HEK293 (cell line): ENCODE results near the gene NCL.

Source experiments
- CTCF ChIA-PET: fragments of 350-600 bp; formaldehyde crosslinking; extraction: SDS; loops from one replicate; lab custom pipeline; 2021; ENCODE audit warnings: antibody characterized with exemption; lab: Yijun Ruan, JAX
- POLR2A ChIA-PET: fragments of 300-600 bp; formaldehyde crosslinking; extraction: SDS; loops from one replicate; lab custom pipeline; 2020; ENCODE audit warnings: antibody characterized with exemption, inconsistent platforms; lab: Yijun Ruan, JAX
- H3K27ac ChIP-seq: fragments of 200-500 bp; sonication (Bioruptor generic); 2 replicates; pipeline ENCODE4 v1.5.1; 2014; ENCODE audit warnings: low read depth, low read length, control low read depth, inconsistent platforms; ENCODE audit errors: extremely low read depth
- H3K36me3 ChIP-seq, 2 experiments: fragments of 200-500 bp in 1 of 2; sonication (Bioruptor generic) in 1 of 2; 1 replicate in 1 of 2; 2 replicates in 1 of 2; pipeline ENCODE4 v1.5.1; 2014 to 2017; ENCODE audit warnings: inconsistent platforms in 2 of 2, low read length in 2 of 2; ENCODE audit not compliant: control insufficient read depth in 2 of 2, insufficient read depth in 1 of 2
- H3K4me1 ChIP-seq: fragments of 200-500 bp; sonication (Bioruptor generic); 2 replicates; pipeline ENCODE4 v1.5.1; 2014; ENCODE audit warnings: mild to moderate bottlenecking, low read length, inconsistent platforms; ENCODE audit not compliant: control insufficient read depth, insufficient read depth
- H3K4me3 ChIP-seq: 2 replicates; pipeline ENCODE4 v1.5.1; 2011; ENCODE audit warnings: low read depth, mild to moderate bottlenecking, control low read depth, low read length, moderate library complexity
- H3K9me3 ChIP-seq: fragments of 200-500 bp; sonication (Bioruptor generic); 2 replicates; pipeline ENCODE4 v1.5.1; 2014; ENCODE audit warnings: low read depth, low read length, inconsistent platforms; ENCODE audit not compliant: control insufficient read depth, insufficient read depth
- BCL11B ChIP-seq: fragments of 450-650 bp; formaldehyde crosslinking; IDR thresholded peaks from 2 replicates; pipeline ENCODE4 v1.5.1; 2016; ENCODE audit warnings: low read depth, missing biosample characterization, missing genetic modification characterization
- KLF8 ChIP-seq: fragments of 450-650 bp; formaldehyde crosslinking; IDR thresholded peaks from 2 replicates; pipeline ENCODE4 v1.5.1; 2016; ENCODE audit warnings: missing biosample characterization, missing genetic modification characterization
- SP3 ChIP-seq: fragments of 450-650 bp; formaldehyde crosslinking; IDR thresholded peaks from 2 replicates; pipeline ENCODE4 v1.5.1; 2016; ENCODE audit warnings: missing biosample characterization, missing genetic modification characterization
- TCF7L2 ChIP-seq: IDR thresholded peaks from 2 replicates; pipeline ENCODE4 v1.6.1; 2011; ENCODE audit warnings: low read depth, mild to moderate bottlenecking, inconsistent platforms, low read length, moderate library complexity, borderline replicate concordance
- ZBTB6 ChIP-seq: fragments of 450-650 bp; formaldehyde crosslinking; IDR thresholded peaks from 2 replicates; pipeline ENCODE4 v1.5.1; 2017; ENCODE audit warnings: missing biosample characterization, missing genetic modification characterization
- ZBTB8A ChIP-seq: fragments of 450-650 bp; formaldehyde crosslinking; IDR thresholded peaks from 2 replicates; pipeline ENCODE4 v1.5.1; 2016; ENCODE audit warnings: missing biosample characterization, missing genetic modification characterization
- ZFHX2 ChIP-seq: fragments of 450-650 bp; formaldehyde crosslinking; conservative IDR thresholded peaks from 2 replicates; pipeline ENCODE4 v1.5.1; 2016; ENCODE audit warnings: missing biosample characterization, missing genetic modification characterization
- ZNF114 ChIP-seq: fragments of 450-650 bp; formaldehyde crosslinking; IDR thresholded peaks from 2 replicates; pipeline ENCODE4 v1.5.0; 2017; ENCODE audit warnings: missing biosample characterization, missing genetic modification characterization
- ZNF133 ChIP-seq: fragments of 450-650 bp; formaldehyde crosslinking; IDR thresholded peaks from 2 replicates; pipeline ENCODE4 v1.5.1; 2016; ENCODE audit warnings: missing biosample characterization, missing genetic modification characterization
- ZNF140 ChIP-seq: fragments of 450-650 bp; formaldehyde crosslinking; IDR thresholded peaks from 2 replicates; pipeline ENCODE4 v1.5.1; 2016; ENCODE audit warnings: missing biosample characterization, missing genetic modification characterization
- ZNF24 ChIP-seq: fragments of 450-650 bp; formaldehyde crosslinking; IDR thresholded peaks from 2 replicates; pipeline ENCODE4 v1.5.1; 2016; ENCODE audit warnings: missing biosample characterization, missing genetic modification characterization
- ZNF26 ChIP-seq: fragments of 450-650 bp; formaldehyde crosslinking; IDR thresholded peaks from 2 replicates; pipeline ENCODE4 v1.5.1; 2016; ENCODE audit warnings: missing biosample characterization, missing genetic modification characterization
- ZNF37A ChIP-seq: fragments of 450-650 bp; IDR thresholded peaks from 2 replicates; pipeline ENCODE4 v1.5.1; 2018; ENCODE audit warnings: missing biosample characterization, missing genetic modification characterization
- ZNF398 ChIP-seq: fragments of 450-650 bp; formaldehyde crosslinking; IDR thresholded peaks from 2 replicates; pipeline ENCODE4 v1.5.1; 2017; ENCODE audit warnings: missing biosample characterization, missing genetic modification characterization
- ZNF426 ChIP-seq: fragments of 450-650 bp; formaldehyde crosslinking; IDR thresholded peaks from 2 replicates; pipeline ENCODE4 v1.5.1; 2017; ENCODE audit warnings: missing biosample characterization, missing genetic modification characterization, mild to moderate bottlenecking, inconsistent platforms, moderate library complexity
- ZNF473 ChIP-seq: fragments of 450-650 bp; formaldehyde crosslinking; IDR thresholded peaks from 2 replicates; pipeline ENCODE4 v1.5.1; 2017; ENCODE audit warnings: missing biosample characterization, missing genetic modification characterization
- ZNF488 ChIP-seq: fragments of 450-650 bp; formaldehyde crosslinking; IDR thresholded peaks from 2 replicates; pipeline ENCODE4 v1.5.1; 2016; ENCODE audit warnings: missing biosample characterization, missing genetic modification characterization
- ZNF501 ChIP-seq: fragments of 450-650 bp; formaldehyde crosslinking; IDR thresholded peaks from 2 replicates; pipeline ENCODE4 v1.5.1; 2016; ENCODE audit warnings: missing biosample characterization, missing genetic modification characterization
- ZNF510 ChIP-seq: fragments of 450-650 bp; formaldehyde crosslinking; IDR thresholded peaks from 2 replicates; pipeline ENCODE4 v1.5.1; 2018; ENCODE audit warnings: mild to moderate bottlenecking, missing genetic modification characterization, missing biosample characterization; ENCODE audit not compliant: insufficient replicate concordance
- ZNF558 ChIP-seq: fragments of 450-650 bp; formaldehyde crosslinking; IDR thresholded peaks from 2 replicates; pipeline ENCODE4 v1.5.1; 2016; ENCODE audit warnings: missing biosample characterization, missing genetic modification characterization
- ZNF621 ChIP-seq: fragments of 450-650 bp; formaldehyde crosslinking; IDR thresholded peaks from 2 replicates; pipeline ENCODE4 v1.5.1; 2017; ENCODE audit warnings: missing biosample characterization, missing genetic modification characterization
- ZNF639 ChIP-seq: fragments of 450-650 bp; formaldehyde crosslinking; IDR thresholded peaks from 2 replicates; pipeline ENCODE4 v1.5.1; 2016; ENCODE audit warnings: missing biosample characterization, missing genetic modification characterization
- ZNF645 ChIP-seq: fragments of 450-650 bp; formaldehyde crosslinking; IDR thresholded peaks from 2 replicates; pipeline ENCODE4; 2016; ENCODE audit warnings: missing biosample characterization, missing genetic modification characterization
- ZNF654 ChIP-seq: fragments of 450-650 bp; formaldehyde crosslinking; IDR thresholded peaks from 2 replicates; pipeline ENCODE4 v1.5.1; 2016; ENCODE audit warnings: low read depth, missing biosample characterization, missing genetic modification characterization
- ZNF701 ChIP-seq: fragments of 450-650 bp; formaldehyde crosslinking; IDR thresholded peaks from 2 replicates; pipeline ENCODE4 v1.5.1; 2016; ENCODE audit warnings: missing biosample characterization, missing genetic modification characterization
- ZNF747 ChIP-seq: fragments of 450-650 bp; formaldehyde crosslinking; IDR thresholded peaks from 2 replicates; pipeline ENCODE4 v1.5.1; 2016; ENCODE audit warnings: missing biosample characterization, missing genetic modification characterization
- ZNF837 ChIP-seq: fragments of 450-650 bp; formaldehyde crosslinking; IDR thresholded peaks from 2 replicates; pipeline ENCODE4 v1.5.1; 2016; ENCODE audit warnings: missing biosample characterization, missing genetic modification characterization
- ZSCAN18 ChIP-seq: fragments of 450-650 bp; formaldehyde crosslinking; IDR thresholded peaks from 2 replicates; pipeline ENCODE4 v1.5.1; 2016; ENCODE audit warnings: missing biosample characterization, missing genetic modification characterization

NCL gene

GRCh38 chr2:231411831-231412617 is 52.3 kb downstream of the NCL start (continued):
- 0 out of 2 replicates have a peak, but pooled peaks have one; percentile 25 for TF ChIP-seq BCL11B (tag by site-specific recombination)
- no peak for TF ChIP-seq ZNF24
- no peak for TF ChIP-seq ZNF133
- TF ChIP-seq ZNF645 (tag by site-specific recombination): no peak
- TF ChIP-seq ZNF26: no peak
- peak; percentile 35 for TF ChIP-seq SP3 (tag by site-specific recombination)
- TF ChIP-seq ZNF837 (tag by site-specific recombination): no peak
- TF ChIP-seq ZNF501 (tag by site-specific recombination): no peak
- TF ChIP-seq ZNF473 (tag by site-specific recombination): no peak
- no peak for TF ChIP-seq ZBTB6 (tag by site-specific recombination)
- peak; percentile 53; the same call in 1 of the 2 replicates for TF ChIP-seq KLF8
- peak; percentile 43; the same call in 1 of the 2 replicates for TF ChIP-seq ZNF398 (tag by site-specific recombination)
- TF ChIP-seq ZNF140: no peak

- POLR2A ChIA-PET: interaction anchor here (0.6 to 1.0 kb wide), 4 partner anchors 9 to 39 kb away, joined by 3 to 7 read pairs (median 4); no protein-coding TSS in a partner anchor
- CTCF ChIA-PET: interaction anchor here (0.7 to 5.2 kb wide), 23 partner anchors 10 to 587 kb away, joined by 3 to 48 read pairs (median 4); no protein-coding TSS in a partner anchor
- H3K9me3 ChIP-seq: no peaks in the 10 kb centered on the region
- H3K27ac ChIP-seq: no peak overlapping the region
- no peak overlapping the region for H3K4me3 ChIP-seq
- no peaks in the 10 kb centered on the region for H3K4me1 ChIP-seq
- H3K36me3 ChIP-seq: no peaks in the 10 kb centered on the region
- TF ChIP-seq ZNF558 (tag by site-specific recombination) (no peak), ZNF114 (tag by site-specific recombination) (no peak), ZNF654 (tag by site-specific recombination) (no peak), ZSCAN18 (tag by site-specific recombination) (no peak), ZNF747 (tag by site-specific recombination) (no peak), ZNF701 (tag by site-specific recombination) (no peak), ZBTB8A (tag by site-specific recombination) (no peak), ZNF510 (no peak), ZNF621 (no peak), ZNF37A (tag by site-specific recombination) (no peak), ZFHX2 (tag by site-specific recombination) (no peak), BCL11B (tag by site-specific recombination) (no peak), ZNF488 (tag by site-specific recombination) (no peak), ZNF639 (tag by site-specific recombination) (no peak), ZNF426 (no peak), TCF7L2 (no peak)
These were observed 53.0 kb downstream of the NCL start for GRCh38 chr2:231411237-231411636.
